Measurements from ENCODE around the gene TRABD2B. TPM values are rescaled to one million over a fixed set of nuclear protein-coding genes. Genes with fewer than 3 reads are reported as not detected.

TRABD2B gene
- total RNA-seq, 1 experiment from 2014 or later = 0.05 TPM

DNA sequence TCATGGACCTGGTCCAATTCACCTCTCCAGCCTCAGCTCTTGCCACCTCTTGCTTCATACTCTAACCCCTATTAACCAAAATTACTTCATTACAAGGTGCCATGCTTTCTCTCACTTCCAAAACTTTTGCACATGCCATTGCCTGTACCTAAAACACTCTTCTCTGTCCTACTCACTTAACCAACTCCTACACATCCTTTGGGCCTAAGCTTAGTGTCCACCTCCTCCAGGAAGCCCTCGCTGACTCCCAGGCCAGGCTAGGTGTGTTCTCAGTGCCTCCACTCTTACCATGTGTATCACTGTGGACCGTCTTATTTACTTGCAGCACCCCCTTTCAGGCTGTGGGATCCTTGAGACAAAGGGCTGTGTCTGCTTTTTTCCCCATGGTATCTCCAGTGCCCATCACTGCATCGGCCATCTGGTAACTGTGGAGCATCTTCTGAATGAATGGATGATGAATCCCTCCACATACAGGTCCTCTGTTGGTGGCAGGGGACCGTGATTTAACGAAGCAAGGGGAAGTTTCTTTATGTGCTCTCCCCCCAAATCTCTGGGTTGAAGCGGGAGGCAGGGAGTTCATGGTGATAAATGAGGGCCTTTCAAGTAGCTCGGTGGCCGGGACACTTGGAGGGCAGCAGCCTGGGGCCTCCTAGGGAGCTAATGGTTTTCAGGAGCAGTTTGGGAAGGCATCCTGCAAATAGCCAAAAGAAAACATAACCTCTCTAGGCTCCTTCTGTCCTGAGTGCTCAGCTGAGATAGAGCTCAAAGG is 111.9 kb downstream of the TRABD2B start:
- H3K4me1 ChIP-seq (ENCODE audit: control insufficient read depth in 1 of 2, insufficient read depth in 2 of 2, low read length in 2 of 2) = no peaks in the 10 kb centered on the region

More for the DNA sequence above, 111.9 kb downstream of the TRABD2B start:
- Histone ChIP-seq H3K9me2 (ENCODE audit: insufficient read depth) (no peaks in the 10 kb centered on the region), H3K79me2 (ENCODE audit: insufficient read depth, low read length) (no peaks in the 10 kb centered on the region), H3K27ac (ENCODE audit: low read depth, low read length) (no peak overlapping the region), H3K4me2 (ENCODE audit: low read length) (no peak overlapping the region), H2AFZ (ENCODE audit: low read depth, low read length, poor library complexity, severe bottlenecking) (no peak overlapping the region), H3K9me3 (ENCODE audit: control insufficient read depth in 1 of 2, insufficient read depth in 1 of 2, low read depth in 1 of 2, low read length in 2 of 2) (no peaks in the 10 kb centered on the region), H4K20me1 (ENCODE audit: insufficient read depth) (no peaks in the 10 kb centered on the region), H3K36me3 (ENCODE audit: control insufficient read depth in 1 of 2, insufficient read depth in 2 of 2, low read length in 2 of 2) (no peaks in the 10 kb centered on the region), H3K4me3 (replicated peaks in 1 of 2; ENCODE audit: low read depth in 1 of 2, low read length in 2 of 2) (no peak overlapping the region), H3K27me3 (ENCODE audit: insufficient read depth, low read length) (no peaks in the 10 kb centered on the region), H3K9ac (ENCODE audit: low read length) (no peak overlapping the region)
- intact Hi-C loops (cut with micrococcal nuclease) = no loop called here
- RAD21 ChIA-PET (ENCODE audit: low non-redundant PET in 1 of 2, low total read pairs in 2 of 2, uncharacterized antibody in 2 of 2, unreplicated experiment in 2 of 2) = no interaction called here
- TF ChIP-seq, protein P1, sequence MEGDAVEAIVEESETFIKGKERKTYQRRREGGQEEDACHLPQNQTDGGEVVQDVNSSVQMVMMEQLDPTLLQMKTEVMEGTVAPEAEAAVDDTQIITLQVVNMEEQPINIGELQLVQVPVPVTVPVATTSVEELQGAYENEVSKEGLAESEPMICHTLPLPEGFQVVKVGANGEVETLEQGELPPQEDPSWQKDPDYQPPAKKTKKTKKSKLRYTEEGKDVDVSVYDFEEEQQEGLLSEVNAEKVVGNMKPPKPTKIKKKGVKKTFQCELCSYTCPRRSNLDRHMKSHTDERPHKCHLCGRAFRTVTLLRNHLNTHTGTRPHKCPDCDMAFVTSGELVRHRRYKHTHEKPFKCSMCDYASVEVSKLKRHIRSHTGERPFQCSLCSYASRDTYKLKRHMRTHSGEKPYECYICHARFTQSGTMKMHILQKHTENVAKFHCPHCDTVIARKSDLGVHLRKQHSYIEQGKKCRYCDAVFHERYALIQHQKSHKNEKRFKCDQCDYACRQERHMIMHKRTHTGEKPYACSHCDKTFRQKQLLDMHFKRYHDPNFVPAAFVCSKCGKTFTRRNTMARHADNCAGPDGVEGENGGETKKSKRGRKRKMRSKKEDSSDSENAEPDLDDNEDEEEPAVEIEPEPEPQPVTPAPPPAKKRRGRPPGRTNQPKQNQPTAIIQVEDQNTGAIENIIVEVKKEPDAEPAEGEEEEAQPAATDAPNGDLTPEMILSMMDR (IDR thresholded peaks at IDR 0.05 in 2 of 3, conservative IDR thresholded peaks at IDR 0.05 in 1 of 3; ENCODE audit: borderline replicate concordance in 1 of 3, insufficient read depth in 1 of 3, low read depth in 2 of 3, low read length in 2 of 3) = no peak
- TF ChIP-seq ZNF274 (IDR thresholded peaks at IDR 0.05; ENCODE audit: low read depth, low read length) (no peak), ZFX (IDR thresholded peaks at IDR 0.05) (no peak), EGR1 (IDR thresholded peaks at IDR 0.05; ENCODE audit: low read depth) (no peak), POLR2AphosphoS5 (IDR thresholded peaks at IDR 0.05; ENCODE audit: low read depth, low read length) (no peak), JUND (IDR thresholded peaks at IDR 0.05) (no peak), SRF (IDR thresholded peaks at IDR 0.05; ENCODE audit: low read depth) (no peak), EZH2 (IDR thresholded peaks at IDR 0.05) (no peak), CBX3 (IDR thresholded peaks at IDR 0.05; ENCODE audit: low read depth) (no peak), TCF7L2 (IDR thresholded peaks at IDR 0.05; ENCODE audit: borderline replicate concordance, extremely low read depth, insufficient read depth, insufficient read length) (no peak), SIN3A (IDR thresholded peaks at IDR 0.05; ENCODE audit: low read depth) (no peak), CEBPB (IDR thresholded peaks at IDR 0.05; ENCODE audit: low read depth) (no peak), SP1 (IDR thresholded peaks at IDR 0.05; ENCODE audit: low read depth) (no peak), FOSL1 (IDR thresholded peaks at IDR 0.05; ENCODE audit: low read depth) (no peak), YY1 (IDR thresholded peaks at IDR 0.05; ENCODE audit: extremely low read depth, insufficient replicate concordance, low read depth, low read length) (no peak), POLR2A (IDR thresholded peaks at IDR 0.05; ENCODE audit: borderline replicate concordance, extremely low read depth, insufficient read depth, insufficient read length) (no peak), ELF1 (IDR thresholded peaks at IDR 0.05; ENCODE audit: borderline replicate concordance, low read depth) (no peak)
- TF ChIP-seq, protein P2, sequence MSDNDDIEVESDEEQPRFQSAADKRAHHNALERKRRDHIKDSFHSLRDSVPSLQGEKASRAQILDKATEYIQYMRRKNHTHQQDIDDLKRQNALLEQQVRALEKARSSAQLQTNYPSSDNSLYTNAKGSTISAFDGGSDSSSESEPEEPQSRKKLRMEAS (IDR thresholded peaks at IDR 0.05) = no peak
- TF ChIP-seq, protein P3, sequence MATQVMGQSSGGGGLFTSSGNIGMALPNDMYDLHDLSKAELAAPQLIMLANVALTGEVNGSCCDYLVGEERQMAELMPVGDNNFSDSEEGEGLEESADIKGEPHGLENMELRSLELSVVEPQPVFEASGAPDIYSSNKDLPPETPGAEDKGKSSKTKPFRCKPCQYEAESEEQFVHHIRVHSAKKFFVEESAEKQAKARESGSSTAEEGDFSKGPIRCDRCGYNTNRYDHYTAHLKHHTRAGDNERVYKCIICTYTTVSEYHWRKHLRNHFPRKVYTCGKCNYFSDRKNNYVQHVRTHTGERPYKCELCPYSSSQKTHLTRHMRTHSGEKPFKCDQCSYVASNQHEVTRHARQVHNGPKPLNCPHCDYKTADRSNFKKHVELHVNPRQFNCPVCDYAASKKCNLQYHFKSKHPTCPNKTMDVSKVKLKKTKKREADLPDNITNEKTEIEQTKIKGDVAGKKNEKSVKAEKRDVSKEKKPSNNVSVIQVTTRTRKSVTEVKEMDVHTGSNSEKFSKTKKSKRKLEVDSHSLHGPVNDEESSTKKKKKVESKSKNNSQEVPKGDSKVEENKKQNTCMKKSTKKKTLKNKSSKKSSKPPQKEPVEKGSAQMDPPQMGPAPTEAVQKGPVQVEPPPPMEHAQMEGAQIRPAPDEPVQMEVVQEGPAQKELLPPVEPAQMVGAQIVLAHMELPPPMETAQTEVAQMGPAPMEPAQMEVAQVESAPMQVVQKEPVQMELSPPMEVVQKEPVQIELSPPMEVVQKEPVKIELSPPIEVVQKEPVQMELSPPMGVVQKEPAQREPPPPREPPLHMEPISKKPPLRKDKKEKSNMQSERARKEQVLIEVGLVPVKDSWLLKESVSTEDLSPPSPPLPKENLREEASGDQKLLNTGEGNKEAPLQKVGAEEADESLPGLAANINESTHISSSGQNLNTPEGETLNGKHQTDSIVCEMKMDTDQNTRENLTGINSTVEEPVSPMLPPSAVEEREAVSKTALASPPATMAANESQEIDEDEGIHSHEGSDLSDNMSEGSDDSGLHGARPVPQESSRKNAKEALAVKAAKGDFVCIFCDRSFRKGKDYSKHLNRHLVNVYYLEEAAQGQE (IDR thresholded peaks at IDR 0.05; ENCODE audit: low read depth) = no peak
- TF ChIP-seq, protein P4, sequence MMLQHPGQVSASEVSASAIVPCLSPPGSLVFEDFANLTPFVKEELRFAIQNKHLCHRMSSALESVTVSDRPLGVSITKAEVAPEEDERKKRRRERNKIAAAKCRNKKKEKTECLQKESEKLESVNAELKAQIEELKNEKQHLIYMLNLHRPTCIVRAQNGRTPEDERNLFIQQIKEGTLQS (IDR thresholded peaks at IDR 0.05) = no peak
- BruUV-seq (replicated peaks) = no TSS peak
- DNase-seq (ENCODE audit: low read depth, low spot score) = no peak
- POLR2A ChIA-PET = no interaction called here
- no peak for ATAC-seq
- CTCF ChIA-PET = no interaction called here

Data from HCT116 (cell line).